Brain microvascular endothelial cell (primary cell): ENCODE measurements around the gene LONP1.
A peak's percentile ranks its signal among the peaks of the same experiment; 100 is the strongest.
"Not testable (repeated sequence)": the region's sequence is repeated elsewhere in the genome, so short reads cannot be mapped to it uniquely, and the experiment has no call there.

Source experiments
- DNase-seq: peaks from one replicate; pipeline ENCODE4 v3.0.0-alpha.2; 2020
- H3K27ac ChIP-seq: fragments of 250-450 bp; sonication (Bioruptor Pico); 2 replicates; pipeline ENCODE4 v1.5.1; 2020; ENCODE audit warnings: mild to moderate bottlenecking, moderate library complexity
- H3K27me3 ChIP-seq: fragments of 250-450 bp; sonication (Bioruptor Pico); replicated peaks from 2 replicates; pipeline ENCODE4 v1.5.1; 2020; ENCODE audit warnings: mild to moderate bottlenecking
- H3K36me3 ChIP-seq: fragments of 250-450 bp; sonication (Bioruptor Pico); replicated peaks from 2 replicates; pipeline ENCODE4 v1.5.1; 2020; ENCODE audit warnings: mild to moderate bottlenecking
- H3K4me3 ChIP-seq: 2 replicates; pipeline ENCODE4 v1.5.1; 2011; ENCODE audit warnings: low read depth, mild to moderate bottlenecking, control low read depth, low read length, moderate library complexity
- CTCF ChIP-seq: IDR thresholded peaks from 2 replicates; pipeline ENCODE4 v1.5.1; 2011; ENCODE audit warnings: low read depth, mild to moderate bottlenecking, moderate library complexity, low read length, control low read depth, inconsistent platforms; ENCODE audit errors: missing control alignments
- in situ Hi-C: cut with HindIII; loops from 2 replicates; pipeline ENCODE4 v1.10.0; 2017; ENCODE audit warnings: low sequenced_read_pairs, low pct_ligation_motif_present

The LONP1 gene

GRCh38 chr19:5690955-5691821, 28.8 kb downstream of the LONP1 start:
- DNase-seq, result no peak
- Histone ChIP-seq H3K27ac (peak overlapping the region; percentile 19), H3K27me3 (no peaks in the 10 kb centered on the region), H3K4me3 (peak overlapping the region; percentile 97), H3K36me3 (peaks cover 52% of the 10 kb centered on the region)
- in situ Hi-C loops, result no loop called here
- TF ChIP-seq CTCF, result no peak

GRCh38 chr19:5690125-5690954, 29.6 kb downstream of the LONP1 start, which contains the start of gene RPL36:
Gene RPL36, plus strand, starts transcription at chr19:5690295. Its CDS starts 213 bp downstream, at chr19:5690508.
- peak; percentile 95 for DNase-seq
- no peaks in the 10 kb centered on the region for H3K27me3 ChIP-seq
- H3K36me3 ChIP-seq, result peaks cover 43% of the 10 kb centered on the region
- peak within 1 kb of the TSS; percentile 97 for H3K4me3 ChIP-seq
- in situ Hi-C loops, result no loop called here
- H3K27ac ChIP-seq, result peak within 1 kb of the TSS; percentile 86
- peak; percentile 98 for TF ChIP-seq CTCF

- H3K27ac ChIP-seq, DNase-seq, in situ Hi-C loops, H3K4me3 ChIP-seq, H3K27me3 ChIP-seq: not testable (repeated sequence)
- peaks cover 23% of the 10 kb centered on the region for H3K36me3 ChIP-seq
Measured at GRCh38 chr19:5688262-5688881, 31.6 kb downstream of the LONP1 start.

- H3K27me3 ChIP-seq, result no peaks in the 10 kb centered on the region
- peaks cover 16% of the 10 kb centered on the region for H3K36me3 ChIP-seq
- H3K27ac ChIP-seq, result no peak overlapping the region
- H3K4me3 ChIP-seq, result peak overlapping the region; percentile 53
- in situ Hi-C loops, result no loop called here
- no peak for DNase-seq
- no peak for TF ChIP-seq CTCF
Measured at GRCh38 chr19:5687360-5688198, 32.4 kb downstream of the LONP1 start.

GRCh38 chr19:5686647-5687359, 33.1 kb downstream of the LONP1 start:
- Histone ChIP-seq H3K27me3 (no peaks in the 10 kb centered on the region), H3K27ac (peak overlapping the region; percentile 38), H3K4me3 (peak overlapping the region; percentile 53), H3K36me3 (peaks cover 8% of the 10 kb centered on the region)
- DNase-seq, result peak; percentile 90
- in situ Hi-C loops, result no loop called here
- TF ChIP-seq CTCF, result peak; percentile 86
